H9 (cell line): ENCODE data around the gene RSL1D1. TPM values are rescaled to one million over a fixed set of nuclear protein-coding genes. Genes with fewer than 3 reads are reported as not detected.
A peak's percentile ranks its signal among the peaks of the same experiment; 100 is the strongest.

Experiments used
- DNase-seq: peaks from one replicate; pipeline ENCODE4 v3.0.0-alpha.2; 2017
- H2AFZ ChIP-seq: one replicate; pipeline ENCODE4 v1.6.1; 2013; ENCODE audit warnings: mild to moderate bottlenecking, low read length, control low read depth, moderate library complexity
- H2AK5ac ChIP-seq: 2 replicates; pipeline ENCODE4 v1.6.1; 2013; ENCODE audit warnings: low read length, control low read depth, mixed read lengths; ENCODE audit not compliant: insufficient read length
- H2BK120ac ChIP-seq: one replicate; pipeline ENCODE4 v1.6.1; 2013; ENCODE audit warnings: low read depth, mild to moderate bottlenecking, low read length, control low read depth, inconsistent platforms; ENCODE audit not compliant: poor library complexity, severe bottlenecking
- H2BK12ac ChIP-seq: 2 replicates; pipeline ENCODE4 v1.6.1; 2013; ENCODE audit warnings: low read length, control low read depth, mixed read lengths, low read depth; ENCODE audit not compliant: insufficient read length
- H2BK15ac ChIP-seq: 2 replicates; pipeline ENCODE4 v1.6.1; 2013; ENCODE audit warnings: low read depth, low read length, control low read depth
- H2BK20ac ChIP-seq: one replicate; pipeline ENCODE4 v1.6.1; 2013; ENCODE audit warnings: low read depth, mild to moderate bottlenecking, low read length, control low read depth, inconsistent platforms; ENCODE audit not compliant: poor library complexity, severe bottlenecking
- H2BK5ac ChIP-seq: 2 replicates; pipeline ENCODE4 v1.6.1; 2013; ENCODE audit warnings: low read length, control low read depth, mixed read lengths; ENCODE audit not compliant: insufficient read length
- H3K14ac ChIP-seq: 2 replicates; pipeline ENCODE4 v1.6.1; 2013; ENCODE audit warnings: low read length, control low read depth; ENCODE audit not compliant: insufficient read depth
- H3K18ac ChIP-seq: 2 replicates; pipeline ENCODE4 v1.6.1; 2013; ENCODE audit warnings: low read depth, mild to moderate bottlenecking, mixed read lengths, low read length, control low read depth; ENCODE audit not compliant: insufficient read length
- H3K23ac ChIP-seq: 2 replicates; pipeline ENCODE4 v1.6.1; 2013; ENCODE audit warnings: low read length, control low read depth, mixed read lengths, low read depth; ENCODE audit not compliant: insufficient read length
- H3K23me2 ChIP-seq: 2 replicates; pipeline ENCODE4 v1.6.1; 2013; ENCODE audit warnings: low read depth, mild to moderate bottlenecking, mixed read lengths, low read length, control low read depth; ENCODE audit not compliant: insufficient read length, poor library complexity, severe bottlenecking
- H3K27ac ChIP-seq: 2 replicates; pipeline ENCODE4 v1.5.1; 2013; ENCODE audit warnings: low read length, control low read depth, mixed read lengths, low read depth; ENCODE audit not compliant: insufficient read length
- H3K27me3 ChIP-seq: 2 replicates; pipeline ENCODE4 v1.6.1; 2013; ENCODE audit warnings: low read length, control low read depth, inconsistent platforms; ENCODE audit not compliant: insufficient read depth
- H3K4ac ChIP-seq: 2 replicates; pipeline ENCODE4 v1.6.1; 2013; ENCODE audit warnings: low read depth, mild to moderate bottlenecking, control low read depth, inconsistent platforms, low read length, moderate library complexity
- H3K4me1 ChIP-seq: 2 replicates; pipeline ENCODE4 v1.6.1; 2013; ENCODE audit warnings: low read length, control low read depth, inconsistent platforms; ENCODE audit not compliant: insufficient read depth
- H3K4me2 ChIP-seq: 2 replicates; pipeline ENCODE4 v1.6.1; 2013; ENCODE audit warnings: low read length, control low read depth, mixed read lengths; ENCODE audit not compliant: insufficient read length, insufficient read depth
- H3K56ac ChIP-seq: 2 replicates; pipeline ENCODE4 v1.6.1; 2013; ENCODE audit warnings: low read depth, mild to moderate bottlenecking, mixed read lengths, low read length, control low read depth; ENCODE audit not compliant: insufficient read length
- H3K79me1 ChIP-seq: 2 replicates; pipeline ENCODE4 v1.6.1; 2013; ENCODE audit warnings: low read depth, mild to moderate bottlenecking, moderate library complexity, low read length, control low read depth, inconsistent platforms; ENCODE audit not compliant: insufficient read depth, poor library complexity, severe bottlenecking
- H3K79me2 ChIP-seq: 2 replicates; pipeline ENCODE4 v1.6.1; 2013; ENCODE audit warnings: low read length, control low read depth, inconsistent platforms; ENCODE audit not compliant: insufficient read depth
- H3K9ac ChIP-seq: 2 replicates; pipeline ENCODE4 v1.6.1; 2013; ENCODE audit warnings: low read length, control low read depth, mixed read lengths; ENCODE audit not compliant: insufficient read length; ENCODE audit errors: extremely low read depth
- H3K9me3 ChIP-seq: one replicate; pipeline ENCODE4 v1.6.1; 2013; ENCODE audit warnings: low read depth, low read length, inconsistent platforms; ENCODE audit not compliant: control insufficient read depth
- H3T11ph ChIP-seq: one replicate; pipeline ENCODE4 v1.6.1; 2013; ENCODE audit warnings: mild to moderate bottlenecking, low read length, control low read depth, inconsistent platforms
- H4K20me1 ChIP-seq: one replicate; pipeline ENCODE4 v1.6.1; 2013; ENCODE audit not compliant: control insufficient read depth, insufficient read length, insufficient read depth
- H4K5ac ChIP-seq: 2 replicates; pipeline ENCODE4 v1.6.1; 2013; ENCODE audit warnings: low read depth, mild to moderate bottlenecking, mixed read lengths, low read length, control low read depth; ENCODE audit not compliant: insufficient read length
- H4K8ac ChIP-seq: replicated peaks from 2 replicates; pipeline ENCODE4 v1.6.1; 2013; ENCODE audit warnings: low read length, control low read depth, mixed read lengths, low read depth; ENCODE audit not compliant: insufficient read length
- H4K91ac ChIP-seq: 2 replicates; pipeline ENCODE4 v1.6.1; 2013; ENCODE audit warnings: low read depth, mild to moderate bottlenecking, moderate library complexity, mixed read lengths, low read length, control low read depth; ENCODE audit not compliant: insufficient read length
- H3K27ac Mint-ChIP-seq, 3 experiments: 2 replicates in 2 of 3; 3 replicates in 1 of 3; pipeline ENCODE4 v1.8.0; 2020 to 2021; ENCODE audit warnings: mixed read lengths in 3 of 3, mild to moderate bottlenecking in 1 of 3, moderate library complexity in 1 of 3
- H3K27me3 Mint-ChIP-seq: 2 replicates; pipeline ENCODE4 v1.8.0; 2021; ENCODE audit warnings: low read depth, mild to moderate bottlenecking, moderate library complexity, mixed read lengths
- H3K36me3 Mint-ChIP-seq, 3 experiments: 2 replicates in 2 of 3; 3 replicates in 1 of 3; pipeline ENCODE4 v1.8.0; 2020 to 2021; ENCODE audit warnings: low read depth in 3 of 3, mixed read lengths in 3 of 3; ENCODE audit not compliant: insufficient read depth in 1 of 3
- H3K4me1 Mint-ChIP-seq, 2 experiments: 2 replicates each; pipeline ENCODE4 v1.8.0; 2020; ENCODE audit warnings: mixed read lengths in 2 of 2
- H3K4me3 Mint-ChIP-seq, 2 experiments: 2 replicates in 1 of 2; 3 replicates in 1 of 2; pipeline ENCODE4 v1.8.0; 2020 to 2021; ENCODE audit warnings: mild to moderate bottlenecking in 2 of 2, mixed read lengths in 2 of 2, moderate library complexity in 1 of 2
- H3K9me3 Mint-ChIP-seq, 2 experiments: 2 replicates in 1 of 2; 3 replicates in 1 of 2; pipeline ENCODE4 v1.8.0; 2020; ENCODE audit warnings: mild to moderate bottlenecking in 2 of 2, mixed read lengths in 2 of 2, moderate library complexity in 1 of 2
- WGBS: extraction: QIAGEN DNeasy Blood & Tissue Kit; methylation state at CpG from one replicate; pipeline ENCODE4 v1.1.7; 2013; ENCODE audit warnings: missing lambda C conversion rate, low lambda C conversion rate, mixed read lengths; ENCODE audit not compliant: insufficient read length; ENCODE audit errors: extremely low coverage; 5-methylcytosine and 5-hydroxymethylcytosine counted together
- total RNA-seq: library from RNA; stranded (reverse); gene quantifications from 2 replicates; pipeline ENCODE4 v1.2.1, GENCODE V29; 2021
- TF ChIP-seq, protein P1 (sequence below): fragments of 200-600 bp; sonication (generic); conservative IDR thresholded peaks from 3 replicates; pipeline ENCODE4 v1.8.0; 2021; ENCODE audit warnings: antibody characterized with exemption, mild to moderate bottlenecking

Gene RSL1D1
- total RNA-seq, 1 experiment from 2014 or later = 334 TPM

DNA sequence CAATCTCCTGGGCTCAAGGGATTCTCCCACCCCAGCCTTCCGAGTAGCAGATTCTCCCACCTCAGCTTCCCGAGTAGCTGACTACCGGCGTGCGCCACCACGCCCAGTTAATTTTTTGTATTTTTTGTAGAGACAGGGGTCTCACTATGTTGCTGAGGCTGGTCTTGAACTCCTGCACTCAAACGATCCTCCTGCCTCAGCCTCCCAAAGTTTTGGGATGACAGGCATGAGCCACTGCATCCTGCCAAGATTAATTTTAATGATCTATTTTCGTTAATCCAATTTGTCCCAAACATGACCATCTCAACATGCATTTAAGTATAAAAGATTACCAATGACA lies 55.5 kb downstream of the RSL1D1 start:
- H3K23me2 ChIP-seq = peaks cover 16% of the 10 kb centered on the region
- H2BK20ac ChIP-seq = no peak overlapping the region
- no peak overlapping the region for H2BK120ac ChIP-seq
- no peaks in the 10 kb centered on the region for H3K9me3 ChIP-seq
- Mint-ChIP-seq H3K27ac (peak overlapping the region in 2 of 3 experiments; percentile 57 to 86; a peak in 4 of 7 replicates), H3K4me3 (peak overlapping the region; percentile 86 to 91), H3K27me3 (no peaks in the 10 kb centered on the region; the same call in 1 of the 2 replicates), H3K36me3 (peaks cover 0 to 10% (median 7%) of the 10 kb centered on the region in 3 experiments; a peak in 3 of 7 replicates), H3K9me3 (no peaks in the 10 kb centered on the region), H3K4me1 (peaks cover 35 to 49% of the 10 kb centered on the region in 2 experiments)
- no peak overlapping the region for H3K14ac ChIP-seq
- no peak overlapping the region for H2BK5ac ChIP-seq
- no peak overlapping the region for H2AK5ac ChIP-seq
- DNase-seq = no peak
- H3K9ac ChIP-seq = no peak overlapping the region
- no peak overlapping the region for H2BK12ac ChIP-seq
- TF ChIP-seq, protein P1, sequence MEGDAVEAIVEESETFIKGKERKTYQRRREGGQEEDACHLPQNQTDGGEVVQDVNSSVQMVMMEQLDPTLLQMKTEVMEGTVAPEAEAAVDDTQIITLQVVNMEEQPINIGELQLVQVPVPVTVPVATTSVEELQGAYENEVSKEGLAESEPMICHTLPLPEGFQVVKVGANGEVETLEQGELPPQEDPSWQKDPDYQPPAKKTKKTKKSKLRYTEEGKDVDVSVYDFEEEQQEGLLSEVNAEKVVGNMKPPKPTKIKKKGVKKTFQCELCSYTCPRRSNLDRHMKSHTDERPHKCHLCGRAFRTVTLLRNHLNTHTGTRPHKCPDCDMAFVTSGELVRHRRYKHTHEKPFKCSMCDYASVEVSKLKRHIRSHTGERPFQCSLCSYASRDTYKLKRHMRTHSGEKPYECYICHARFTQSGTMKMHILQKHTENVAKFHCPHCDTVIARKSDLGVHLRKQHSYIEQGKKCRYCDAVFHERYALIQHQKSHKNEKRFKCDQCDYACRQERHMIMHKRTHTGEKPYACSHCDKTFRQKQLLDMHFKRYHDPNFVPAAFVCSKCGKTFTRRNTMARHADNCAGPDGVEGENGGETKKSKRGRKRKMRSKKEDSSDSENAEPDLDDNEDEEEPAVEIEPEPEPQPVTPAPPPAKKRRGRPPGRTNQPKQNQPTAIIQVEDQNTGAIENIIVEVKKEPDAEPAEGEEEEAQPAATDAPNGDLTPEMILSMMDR = no peak
- H3K56ac ChIP-seq = no peak overlapping the region
- no peak overlapping the region for H3K23ac ChIP-seq
- H2AFZ ChIP-seq = no peak overlapping the region
- H3K4ac ChIP-seq = no peak overlapping the region
- H3K4me1 ChIP-seq = no peaks in the 10 kb centered on the region
- H3T11ph ChIP-seq = no peak overlapping the region
- H3K4me2 ChIP-seq = peak overlapping the region; percentile 58
- H3K79me1 ChIP-seq = no peaks in the 10 kb centered on the region
- no peak overlapping the region for H4K8ac ChIP-seq
- H4K5ac ChIP-seq = no peak overlapping the region
- no peaks in the 10 kb centered on the region for H4K20me1 ChIP-seq
- no peak overlapping the region for H3K18ac ChIP-seq
- no peak overlapping the region for H4K91ac ChIP-seq
- no peaks in the 10 kb centered on the region for H3K27me3 ChIP-seq
- no CpG with 5 or more reads among the region's 8 CpGs for WGBS
- H3K79me2 ChIP-seq = peaks cover 9% of the 10 kb centered on the region; the same call in 1 of the 2 replicates
- no peak overlapping the region for H2BK15ac ChIP-seq
- no peak overlapping the region for H3K27ac ChIP-seq
